GM19239 (cell line): ENCODE results near the gene CLPSL2.
A peak's percentile ranks its signal among the peaks of the same experiment; 100 is the strongest.
"Not testable (repeated sequence)": the region's sequence is repeated elsewhere in the genome, so short reads cannot be mapped to it uniquely, and the experiment has no call there.

Experiments
- DNase-seq: peaks from one replicate; pipeline ENCODE4 v3.0.0; 2011; ENCODE audit warnings: low spot score; ENCODE audit not compliant: insufficient read length
- FAIRE-seq: peaks from 2 replicates; lab custom pipeline; 2011; peaks lifted over from hg19 to GRCh38; lab: Jason Lieb, UNC

The CLPSL2 gene

GRCh38 chr6:35776364-35777215 is at the start of gene CLPSL2:
CLPSL2 (plus strand) TSS chr6:35776598; CDS start chr6:35776619, 21 bp downstream.
- DNase-seq, result no peak
- no peak for FAIRE-seq

GRCh38 chr6:35727231-35727934 is 49.0 kb upstream of the CLPSL2 start:
- DNase-seq, result peak; percentile 25
- no peak for FAIRE-seq

- FAIRE-seq (peak; percentile 65), DNase-seq (peak; percentile 57)
These were observed 48.3 kb upstream of the CLPSL2 start for GRCh38 chr6:35727935-35728682.

- DNase-seq (no peak), FAIRE-seq (no peak)
These were observed 47.4 kb upstream of the CLPSL2 start for GRCh38 chr6:35728683-35729678.

- FAIRE-seq (no peak), DNase-seq (no peak)
These were observed 46.7 kb upstream of the CLPSL2 start for GRCh38 chr6:35729722-35730121.

GRCh38 chr6:35730745-35731413 is 45.5 kb upstream of the CLPSL2 start:
- DNase-seq (no peak), FAIRE-seq (no peak)

- peak; percentile 83 for FAIRE-seq
- DNase-seq, result peak; percentile 68
These were observed 45.0 kb upstream of the CLPSL2 start for GRCh38 chr6:35731414-35731735.

- FAIRE-seq (peak; percentile 76), DNase-seq (peak; percentile 74)
These were observed 44.5 kb upstream of the CLPSL2 start for GRCh38 chr6:35731736-35732532.

- DNase-seq (no peak), FAIRE-seq (no peak)
These were observed 42.8 kb upstream of the CLPSL2 start for GRCh38 chr6:35733633-35734032.

GRCh38 chr6:35734319-35734718 is 42.1 kb upstream of the CLPSL2 start:
- FAIRE-seq, DNase-seq: not testable (repeated sequence)

- DNase-seq (no peak), FAIRE-seq (no peak)
These were observed 40.9 kb upstream of the CLPSL2 start for GRCh38 chr6:35735452-35735851.

- peak; percentile 80 for FAIRE-seq
- peak; percentile 69 for DNase-seq
These were observed 40.0 kb upstream of the CLPSL2 start for GRCh38 chr6:35736253-35736894.

- DNase-seq (no peak), FAIRE-seq (no peak)
These were observed 39.4 kb upstream of the CLPSL2 start, which contains the start of gene ARMC12 for GRCh38 chr6:35736982-35737412. ARMC12 (plus strand) TSS chr6:35737032; CDS start chr6:35737109, 77 bp downstream.

GRCh38 chr6:35737413-35738211 is 38.8 kb upstream of the CLPSL2 start:
- FAIRE-seq, result peak; percentile 68
- peak; percentile 66 for DNase-seq

GRCh38 chr6:35739645-35740524 is 36.5 kb upstream of the CLPSL2 start:
- no peak for DNase-seq
- no peak for FAIRE-seq

GRCh38 chr6:35742842-35743241 is 33.6 kb upstream of the CLPSL2 start:
- FAIRE-seq (no peak), DNase-seq (no peak)
